SU-DHL-6 (cell line): ENCODE results near the gene MYO6.

Source experiments
- EZH2phosphoT487 ChIP-seq: fragments of 200-600 bp; sonication (generic), shearing (Covaris generic); conservative IDR thresholded peaks from 2 replicates; pipeline ENCODE4 v1.6.1; 2018; ENCODE audit warnings: mild to moderate bottlenecking, antibody characterized with exemption, low read length, moderate library complexity, mixed read lengths
- TF ChIP-seq, protein P1 (sequence below): fragments of 200-600 bp; sonication (generic); IDR thresholded peaks from one replicate; pipeline ENCODE4 v1.5.1; 2017; ENCODE audit warnings: antibody characterized with exemption, mild to moderate bottlenecking, low read length, moderate library complexity; ENCODE audit not compliant: insufficient read depth, poor library complexity, severe bottlenecking

DNA sequence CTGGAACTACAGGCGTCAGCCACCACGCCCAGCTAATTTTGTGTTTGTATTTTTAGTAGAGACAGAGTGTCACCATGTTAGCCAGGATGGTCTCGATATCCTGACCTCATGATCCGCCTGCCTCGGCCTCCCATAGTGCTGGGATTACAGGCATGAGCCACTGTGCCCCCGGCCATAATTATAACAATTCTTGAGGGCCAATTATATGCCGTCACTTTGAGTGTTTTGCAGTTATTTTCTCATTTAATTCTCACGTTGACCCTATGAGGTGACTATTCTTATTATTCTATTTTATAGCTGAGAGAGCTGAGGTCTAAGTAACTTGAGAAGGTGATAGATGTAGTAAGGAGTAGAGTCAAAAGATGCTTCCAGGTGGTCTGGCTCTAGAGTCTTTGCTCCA lies 13.0 kb downstream of the MYO6 start:
- TF ChIP-seq, protein P1, sequence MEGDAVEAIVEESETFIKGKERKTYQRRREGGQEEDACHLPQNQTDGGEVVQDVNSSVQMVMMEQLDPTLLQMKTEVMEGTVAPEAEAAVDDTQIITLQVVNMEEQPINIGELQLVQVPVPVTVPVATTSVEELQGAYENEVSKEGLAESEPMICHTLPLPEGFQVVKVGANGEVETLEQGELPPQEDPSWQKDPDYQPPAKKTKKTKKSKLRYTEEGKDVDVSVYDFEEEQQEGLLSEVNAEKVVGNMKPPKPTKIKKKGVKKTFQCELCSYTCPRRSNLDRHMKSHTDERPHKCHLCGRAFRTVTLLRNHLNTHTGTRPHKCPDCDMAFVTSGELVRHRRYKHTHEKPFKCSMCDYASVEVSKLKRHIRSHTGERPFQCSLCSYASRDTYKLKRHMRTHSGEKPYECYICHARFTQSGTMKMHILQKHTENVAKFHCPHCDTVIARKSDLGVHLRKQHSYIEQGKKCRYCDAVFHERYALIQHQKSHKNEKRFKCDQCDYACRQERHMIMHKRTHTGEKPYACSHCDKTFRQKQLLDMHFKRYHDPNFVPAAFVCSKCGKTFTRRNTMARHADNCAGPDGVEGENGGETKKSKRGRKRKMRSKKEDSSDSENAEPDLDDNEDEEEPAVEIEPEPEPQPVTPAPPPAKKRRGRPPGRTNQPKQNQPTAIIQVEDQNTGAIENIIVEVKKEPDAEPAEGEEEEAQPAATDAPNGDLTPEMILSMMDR, result no peak
- no peak for TF ChIP-seq EZH2phosphoT487
